MCF 10A (cell line): ENCODE measurements around the gene SMOC2. TPM values are rescaled to one million over a fixed set of nuclear protein-coding genes. Genes with fewer than 3 reads are reported as not detected.

ENCODE experiments used
- BruUV-seq: library from RNA; stranded (reverse); fragments of 400-500 nt; replicated peaks from 2 replicates; lab custom pipeline; 2021; lab: Mats Ljungman, UMichigan
- CTCF ChIA-PET: fragments of 300-600 bp; sonication (Branson Sonifier 250); formaldehyde crosslinking; extraction: SDS; loops from one replicate; lab custom pipeline; 2021; ENCODE audit warnings: antibody characterized with exemption, inconsistent platforms; lab: Yijun Ruan, JAX
- POLR2A ChIA-PET: fragments of 300-600, 350-650 bp; sonication (Branson Sonifier 250); formaldehyde crosslinking; extraction: SDS; loops from one replicate; lab custom pipeline; 2020; ENCODE audit warnings: antibody characterized with exemption, inconsistent platforms; lab: Yijun Ruan, JAX
- DNase-seq: peaks from one replicate; pipeline ENCODE4 v3.0.0-alpha.2; 2018; ENCODE audit not compliant: unreplicated experiment
- H3K27ac Mint-ChIP-seq: one replicate; pipeline ENCODE4 v1.8.0; 2022; ENCODE audit warnings: mild to moderate bottlenecking, low read depth, mixed read lengths; ENCODE audit not compliant: unreplicated experiment
- H3K27me3 Mint-ChIP-seq: one replicate; pipeline ENCODE4 v1.8.0; 2022; ENCODE audit warnings: mixed read lengths; ENCODE audit not compliant: insufficient read depth, unreplicated experiment
- H3K36me3 Mint-ChIP-seq: one replicate; pipeline ENCODE4 v1.8.0; 2022; ENCODE audit warnings: mild to moderate bottlenecking, moderate library complexity, mixed read lengths; ENCODE audit not compliant: insufficient read depth, unreplicated experiment
- H3K4me1 Mint-ChIP-seq: one replicate; pipeline ENCODE4 v1.8.0; 2022; ENCODE audit warnings: mixed read lengths; ENCODE audit not compliant: insufficient read depth, unreplicated experiment
- H3K4me3 Mint-ChIP-seq: one replicate; pipeline ENCODE4 v1.8.0; 2022; ENCODE audit warnings: mild to moderate bottlenecking, moderate library complexity, mixed read lengths; ENCODE audit not compliant: unreplicated experiment
- H3K9me3 Mint-ChIP-seq: one replicate; pipeline ENCODE4 v1.8.0; 2022; ENCODE audit warnings: mixed read lengths; ENCODE audit not compliant: unreplicated experiment
- CTCF ChIP-seq: fragments of 200-600 bp; IDR thresholded peaks from one replicate; pipeline ENCODE4 v1.8.0; 2022; ENCODE audit warnings: antibody characterized with exemption, mild to moderate bottlenecking; ENCODE audit not compliant: unreplicated experiment
- intact Hi-C: fragments of 100-400 bp; cut with micrococcal nuclease; formaldehyde crosslinking; loops from 2 replicates; pipeline ENCODE4 v1.14.1; 2022
- total RNA-seq: library from RNA; stranded (reverse); gene quantifications from 2 replicates; pipeline ENCODE4 v1.2.3, GENCODE V29; 2022

SMOC2 gene
- total RNA-seq, 1 experiment from 2014 or later = not detected

- no peak for DNase-seq
- intact Hi-C loops = no loop called here
- CTCF ChIA-PET = no interaction called here
- no TSS peak for BruUV-seq
- H3K4me1 Mint-ChIP-seq = no peaks in the 10 kb centered on the region
- TF ChIP-seq CTCF = no peak
- peaks cover 72% of the 10 kb centered on the region for H3K27me3 Mint-ChIP-seq
- H3K9me3 Mint-ChIP-seq = no peaks in the 10 kb centered on the region
- no peak overlapping the region for H3K4me3 Mint-ChIP-seq
- no peaks in the 10 kb centered on the region for H3K36me3 Mint-ChIP-seq
- POLR2A ChIA-PET = no interaction called here
- H3K27ac Mint-ChIP-seq = no peak overlapping the region
Observed at GRCh38 chr6:168495636-168496035, 54.7 kb downstream of the SMOC2 start.

DNA sequence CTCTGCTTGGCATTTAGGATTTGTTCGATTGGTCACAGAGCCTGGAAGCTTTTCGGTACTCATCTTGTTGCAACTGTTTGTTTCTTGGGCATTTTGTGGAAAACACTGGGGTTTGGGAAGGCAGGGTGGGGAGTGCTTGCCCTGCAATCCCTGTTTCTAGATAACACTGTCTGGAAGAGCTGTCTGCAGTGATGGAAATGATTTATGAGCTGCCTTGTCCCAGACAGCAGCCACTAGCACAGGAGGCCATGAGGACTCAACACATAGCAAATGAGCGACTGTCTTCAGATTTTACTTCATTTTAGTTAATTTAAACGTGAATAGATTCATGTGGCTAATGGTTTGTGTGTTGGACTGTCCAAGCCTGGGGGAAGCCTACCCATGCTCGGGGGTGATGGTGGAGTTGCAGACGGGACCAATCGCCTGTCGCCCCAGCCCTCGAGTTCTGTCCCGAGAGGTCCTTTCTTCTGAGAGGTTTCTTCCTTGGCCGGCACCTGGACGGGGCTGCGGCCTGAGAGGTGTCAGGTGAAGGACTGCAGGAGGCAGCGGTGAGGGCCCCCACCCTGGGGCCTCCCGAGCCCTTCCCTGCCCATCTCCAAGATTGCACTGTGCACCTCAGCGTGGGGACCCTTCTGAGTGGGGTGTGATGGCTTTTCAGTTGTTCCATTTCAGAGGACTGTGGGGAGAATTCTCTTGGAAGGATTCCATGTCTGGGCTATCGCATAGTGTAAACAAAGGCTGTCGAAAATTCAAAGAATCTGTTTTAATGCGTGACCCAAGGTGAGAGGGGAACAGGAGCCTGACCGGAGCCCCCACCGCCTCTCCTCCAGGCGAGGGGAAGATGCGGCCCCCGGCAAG, 55.4 kb downstream of the SMOC2 start:
- TF ChIP-seq CTCF = no peak
- no peak for DNase-seq
- Mint-ChIP-seq H3K4me1 (no peaks in the 10 kb centered on the region), H3K4me3 (no peak overlapping the region), H3K9me3 (no peaks in the 10 kb centered on the region), H3K27ac (no peak overlapping the region), H3K27me3 (peaks cover 72% of the 10 kb centered on the region), H3K36me3 (no peaks in the 10 kb centered on the region)
- BruUV-seq = no TSS peak
- CTCF ChIA-PET = interaction anchor here (0.6 kb wide), 1 partner anchor 16 kb away, joined by 3 read pairs; no protein-coding TSS in a partner anchor
- intact Hi-C loops = no loop called here
- POLR2A ChIA-PET = no interaction called here

DNA sequence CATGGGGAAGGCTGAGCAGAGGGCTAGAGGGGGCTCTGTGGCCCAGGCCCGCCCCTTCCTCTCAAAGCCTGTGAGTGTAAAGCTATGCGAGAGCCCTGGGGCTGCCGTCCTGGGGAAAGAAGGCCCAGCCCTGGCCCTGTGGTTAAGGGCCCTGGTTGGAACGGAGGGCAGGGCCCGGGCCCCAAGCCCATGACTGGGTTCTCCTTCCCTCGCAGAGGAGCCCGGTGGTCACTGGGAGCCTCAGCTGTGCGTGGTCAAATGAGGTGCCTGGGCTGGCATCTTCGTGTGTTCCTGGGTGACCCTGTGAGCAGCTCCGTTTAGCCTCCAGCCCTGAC, 56.0 kb downstream of the SMOC2 start:
- Mint-ChIP-seq H3K4me1 (no peaks in the 10 kb centered on the region), H3K4me3 (no peak overlapping the region), H3K36me3 (no peaks in the 10 kb centered on the region), H3K27me3 (peaks cover 72% of the 10 kb centered on the region), H3K27ac (no peak overlapping the region), H3K9me3 (no peaks in the 10 kb centered on the region)
- BruUV-seq = no TSS peak
- intact Hi-C loops = no loop called here
- DNase-seq = no peak
- no peak for TF ChIP-seq CTCF
- POLR2A ChIA-PET = no interaction called here
- CTCF ChIA-PET = interaction anchor here (0.6 kb wide), 1 partner anchor 65 kb away, joined by 3 read pairs; no protein-coding TSS in a partner anchor

DNA sequence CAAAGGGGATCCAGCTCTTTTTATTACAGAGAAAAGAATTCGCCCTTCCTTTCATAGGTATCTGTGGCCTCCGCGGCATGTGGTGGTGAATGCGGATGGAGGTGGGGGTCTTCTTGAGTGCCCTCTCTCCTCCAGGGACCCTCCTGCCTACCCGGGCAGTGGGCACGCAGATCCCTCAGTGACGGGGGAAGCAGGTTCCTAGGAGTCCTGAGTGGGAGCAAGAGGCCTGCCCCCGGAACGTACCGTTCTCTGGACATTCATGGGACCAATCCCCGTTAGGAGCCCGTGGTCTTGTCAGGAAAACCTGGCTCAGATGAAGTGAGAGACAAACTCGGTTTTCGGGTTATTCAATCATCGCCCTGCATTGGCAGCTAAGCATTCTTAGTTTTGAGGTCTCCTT, 56.4 kb downstream of the SMOC2 start:
- ChIA-PET POLR2A (no interaction called here), CTCF (interaction anchor here (0.6 kb wide), 1 partner anchor 66 kb away, joined by 3 read pairs; no protein-coding TSS in a partner anchor)
- Mint-ChIP-seq H3K36me3 (no peaks in the 10 kb centered on the region), H3K4me3 (no peak overlapping the region), H3K4me1 (no peaks in the 10 kb centered on the region), H3K27ac (no peak overlapping the region), H3K9me3 (no peaks in the 10 kb centered on the region), H3K27me3 (peaks cover 72% of the 10 kb centered on the region)
- intact Hi-C loops = no loop called here
- no peak for TF ChIP-seq CTCF
- no peak for DNase-seq
- no TSS peak for BruUV-seq
